GM21515 (cell line): ENCODE data around the gene MTMR4.
"Not testable (repeated sequence)": the region's sequence is repeated elsewhere in the genome, so short reads cannot be mapped to it uniquely, and the experiment has no call there.

Experiments
- ATAC-seq: cut with Tn5 transposase; IDR thresholded peaks from one replicate; pipeline ENCODE4 v1.9.1; 2021; ENCODE audit not compliant: unreplicated experiment

Gene MTMR4

GRCh38 chr17:58493506-58493905, 20.9 kb downstream of the MTMR4 start:
- ATAC-seq = no peak

DNA sequence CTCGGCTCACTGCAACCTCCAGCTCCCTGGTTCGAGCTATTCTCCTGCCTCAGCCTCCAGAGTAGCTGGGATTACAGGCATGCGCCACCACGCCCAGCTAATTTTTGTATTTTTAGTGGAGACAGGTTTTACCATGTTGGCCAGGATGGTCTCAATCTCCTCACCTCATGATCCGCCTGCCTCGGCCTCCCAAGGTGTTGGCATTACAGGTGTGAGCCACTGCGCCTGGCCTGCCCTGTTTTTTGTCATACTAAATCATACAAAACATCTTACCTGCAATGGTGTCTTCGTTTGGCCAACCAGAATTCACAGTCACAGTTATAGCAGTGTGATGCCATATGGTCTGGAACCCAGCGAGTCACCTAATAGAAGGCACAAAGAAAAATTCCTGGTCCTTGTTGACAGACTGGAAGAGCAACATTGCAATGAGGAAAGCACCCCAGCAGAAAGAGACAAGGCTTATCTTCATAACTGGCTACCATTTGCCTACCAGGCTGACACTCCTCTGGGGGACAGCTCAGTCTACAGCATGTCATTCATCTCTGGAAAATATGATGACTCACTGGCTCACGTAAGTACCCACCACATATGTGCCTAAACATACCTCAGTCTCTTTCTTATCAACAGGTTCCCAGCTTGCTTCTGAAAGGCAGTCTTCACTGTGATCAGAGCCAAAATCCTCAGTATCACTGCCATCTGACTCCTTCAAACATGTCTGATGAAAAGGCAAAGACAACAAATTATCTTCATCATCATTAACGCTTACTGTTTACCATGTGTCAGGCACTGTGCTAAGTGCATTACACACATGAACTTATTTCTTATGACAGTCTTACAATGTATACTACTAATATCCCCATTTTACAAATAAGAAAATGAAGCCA, 22.0 kb downstream of the MTMR4 start:
- ATAC-seq = no peak

DNA sequence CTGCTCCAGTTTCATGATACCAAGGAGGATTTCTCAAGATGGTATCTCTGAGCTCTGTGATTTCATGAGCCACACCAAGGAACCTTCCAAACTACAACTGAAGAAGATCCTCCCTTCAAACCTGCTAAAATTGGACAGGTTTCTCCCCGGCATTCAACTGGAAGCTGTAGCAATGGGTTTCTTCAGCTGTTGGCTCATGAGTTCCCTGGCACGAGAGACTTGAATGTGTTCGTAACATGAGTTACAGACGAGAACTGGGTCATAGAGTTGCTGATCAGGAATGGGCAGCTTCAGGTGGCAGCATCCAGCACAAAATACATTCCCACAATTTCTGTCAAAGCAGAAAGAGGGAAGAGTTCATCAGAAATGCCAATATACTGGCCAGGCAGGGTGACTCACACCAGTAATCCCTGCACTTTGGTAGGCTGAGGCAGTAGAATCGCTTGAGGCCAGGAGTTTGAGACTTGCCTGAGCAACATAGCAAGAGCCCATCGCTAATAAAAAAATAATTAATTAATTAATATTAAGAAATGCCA, 22.9 kb downstream of the MTMR4 start:
- ATAC-seq = no peak

DNA sequence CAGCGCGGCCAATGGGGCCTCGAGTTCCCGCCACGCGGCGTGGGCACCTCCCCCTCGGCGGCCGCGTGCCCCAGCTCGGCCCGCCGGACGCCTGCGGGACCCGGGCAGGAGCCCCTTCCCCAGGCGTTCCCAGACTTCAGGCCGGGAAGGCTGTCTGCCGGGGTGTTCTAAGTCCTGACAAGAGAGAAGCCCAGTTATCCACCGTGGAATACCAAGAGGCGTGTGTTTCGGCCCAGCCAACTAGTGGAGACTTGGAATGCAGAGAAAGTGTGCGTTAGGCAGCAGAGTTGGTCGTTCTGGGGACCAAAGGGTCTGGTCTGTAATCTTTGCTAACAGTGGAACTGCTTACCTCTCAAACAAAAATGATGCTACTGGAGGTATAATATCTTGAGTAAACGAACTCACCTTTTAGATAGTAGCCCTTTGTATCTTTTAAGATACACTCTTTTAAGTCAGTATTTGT, 26.0 kb downstream of the MTMR4 start:
- ATAC-seq = no peak

DNA sequence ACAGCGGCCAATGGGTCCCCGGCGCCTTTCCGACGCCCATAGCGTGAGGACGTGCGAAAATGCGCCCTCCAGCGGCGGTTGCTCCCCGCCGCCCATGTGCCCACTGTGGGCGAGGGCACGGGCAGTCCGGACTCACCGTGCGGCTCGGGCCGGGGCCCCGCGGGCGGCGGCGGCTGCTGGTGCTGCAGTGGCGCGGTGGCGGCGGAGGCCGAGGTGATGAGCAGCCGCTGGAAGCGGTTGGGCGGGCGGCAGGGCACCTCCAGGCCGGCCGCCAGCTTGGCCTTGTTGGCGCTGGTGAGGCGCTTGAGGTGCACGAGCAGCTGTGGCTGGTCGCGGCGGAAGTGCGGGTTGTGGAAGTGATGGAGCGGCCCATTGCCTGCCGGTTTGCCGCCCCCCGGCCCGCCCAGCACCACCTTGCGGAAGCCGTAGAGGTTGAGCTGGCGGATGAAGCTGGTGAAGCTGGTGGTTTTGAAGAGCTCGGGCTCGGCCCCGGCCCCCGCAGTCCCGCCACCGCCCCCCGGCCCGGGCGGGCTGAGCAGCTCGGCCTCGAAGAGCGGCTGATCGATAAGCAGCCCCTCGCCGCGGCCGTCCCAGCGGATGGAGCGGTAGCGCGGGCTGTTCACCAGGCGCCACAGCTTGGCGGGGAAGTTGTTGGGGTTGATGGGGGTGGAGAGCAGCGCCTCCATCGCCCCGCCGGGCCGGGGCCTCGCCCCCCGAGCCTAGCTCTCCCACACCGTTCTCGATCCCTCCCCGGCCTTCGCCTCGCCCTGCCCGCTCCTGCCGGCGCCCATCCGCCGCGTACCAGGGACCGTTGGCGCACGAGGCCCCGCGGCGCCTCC, 26.6 kb downstream of the MTMR4 start, which contains the start of gene HSF5:
TSS of gene HSF5 (minus strand) at position 820 of the 839 bp plus-strand sequence. CDS start at position 686, 134 bp downstream.
- ATAC-seq = no peak

- no peak for ATAC-seq
These were observed 29.8 kb downstream of the MTMR4 start for GRCh38 chr17:58484600-58484999.

GRCh38 chr17:58481798-58482197, 32.6 kb downstream of the MTMR4 start:
- ATAC-seq = not testable (repeated sequence)

DNA sequence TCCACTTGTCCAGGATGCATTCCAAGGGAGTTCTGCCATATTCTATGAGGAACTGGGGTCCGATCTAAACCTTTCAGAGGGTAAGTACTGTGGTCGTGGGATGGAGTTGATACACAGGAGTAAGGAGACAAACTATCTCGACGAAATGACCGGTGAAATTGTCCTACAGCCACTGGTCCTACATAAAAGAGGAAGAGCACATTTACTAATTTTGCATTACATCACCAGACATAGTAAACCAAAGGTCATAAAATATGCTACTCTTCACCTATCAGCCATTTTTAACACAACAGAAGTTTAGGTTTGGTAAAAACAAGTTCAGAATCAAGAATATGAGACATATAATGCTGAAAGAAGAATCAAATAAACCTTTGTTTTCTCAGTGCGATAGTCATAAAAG, 34.3 kb downstream of the MTMR4 start:
- no peak for ATAC-seq

DNA sequence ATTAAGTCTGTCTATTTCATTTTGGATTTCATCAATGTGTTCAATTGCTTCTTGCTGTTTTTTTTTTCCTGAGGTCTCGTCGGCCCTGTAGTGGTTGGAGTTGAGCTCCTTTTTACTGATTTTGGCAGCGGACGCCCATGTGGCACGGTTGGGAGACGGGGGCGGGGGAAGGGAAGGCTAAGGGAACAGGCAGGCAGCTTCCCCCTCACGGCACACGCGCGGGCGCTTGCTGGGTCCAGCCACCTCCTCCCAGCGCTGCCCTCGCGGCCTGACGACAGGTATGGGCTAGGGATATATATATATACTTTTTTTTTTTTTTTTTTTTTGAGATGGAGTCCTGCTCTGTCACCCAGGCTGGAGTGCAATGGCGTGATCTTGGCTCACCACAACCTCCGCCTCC, 37.6 kb downstream of the MTMR4 start:
- ATAC-seq = no peak

DNA sequence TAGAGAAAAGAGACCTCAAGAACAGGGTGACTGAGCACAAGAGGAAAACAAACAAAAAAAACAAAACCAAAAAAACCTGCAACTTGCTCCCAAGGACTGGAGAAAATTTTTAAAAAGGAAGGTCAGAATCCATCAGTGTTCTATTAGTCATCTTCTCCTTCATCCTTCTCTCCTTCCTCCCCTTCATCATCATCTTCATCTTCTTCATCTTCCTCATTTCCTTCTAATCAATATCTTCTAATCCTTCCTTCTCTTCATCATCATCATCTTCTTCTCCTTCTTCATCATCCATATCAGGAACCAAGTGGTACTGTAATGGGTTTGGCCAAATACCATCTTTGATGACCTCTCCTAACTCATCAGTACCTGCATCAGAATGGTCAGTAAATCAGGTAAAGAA, 38.5 kb downstream of the MTMR4 start:
- ATAC-seq = no peak

DNA sequence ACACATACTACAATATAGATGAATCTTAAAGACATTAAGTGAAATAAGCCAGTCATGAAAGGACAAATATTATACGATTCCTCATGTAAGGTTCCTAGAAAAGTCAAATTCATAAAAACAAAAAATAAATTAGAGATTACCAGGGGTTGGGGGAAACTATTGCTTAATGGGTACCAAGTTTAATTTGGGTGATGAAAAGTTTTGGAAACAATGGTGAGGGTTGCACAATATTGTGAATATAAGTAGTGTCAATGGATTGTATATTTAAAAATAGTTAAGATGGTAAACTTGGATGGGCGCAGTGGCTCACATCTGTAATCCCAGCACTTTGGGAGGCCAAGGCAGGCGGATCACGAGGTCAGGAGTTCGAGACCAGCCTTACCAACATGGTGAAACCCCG, 44.1 kb downstream of the MTMR4 start:
- no peak for ATAC-seq

DNA sequence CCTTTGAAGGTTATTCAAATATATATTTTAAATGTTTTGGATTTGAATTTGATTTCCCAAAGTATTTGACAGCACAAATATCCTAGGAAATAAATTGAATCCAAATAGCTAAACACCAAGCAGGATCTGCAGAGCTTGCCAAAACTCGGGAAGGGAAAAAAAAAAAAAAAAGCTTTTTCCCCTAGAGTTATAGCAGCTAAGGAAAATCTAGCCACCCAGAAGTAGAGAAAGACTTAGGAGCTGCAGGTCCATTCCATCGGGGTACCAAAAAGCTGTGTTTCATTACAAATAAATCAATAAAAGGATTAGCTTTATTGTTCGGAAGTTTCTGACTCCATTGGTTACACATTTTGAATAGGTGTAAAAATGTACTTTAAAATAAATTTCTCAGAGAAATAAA, 45.5 kb downstream of the MTMR4 start:
- no peak for ATAC-seq

DNA sequence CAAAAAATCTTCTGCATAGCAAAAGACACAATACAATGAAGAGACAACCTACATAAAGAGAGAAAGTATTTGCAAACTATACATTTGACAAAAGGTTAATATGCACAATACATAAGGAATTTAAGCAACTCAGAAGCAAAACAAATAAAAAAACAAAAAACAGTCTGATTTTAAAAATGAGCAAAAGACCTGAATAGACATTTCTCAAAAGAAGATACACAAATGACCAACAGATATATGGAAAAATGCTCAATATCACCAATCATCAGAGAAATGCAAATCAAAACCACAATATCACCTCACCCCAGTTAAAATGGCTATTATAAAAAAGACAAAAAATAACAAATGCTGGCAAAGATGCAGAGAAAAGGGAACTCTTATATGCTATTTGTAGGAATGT, 58.9 kb downstream of the MTMR4 start:
- no peak for ATAC-seq

- ATAC-seq = no peak
These were observed 61.7 kb downstream of the MTMR4 start for GRCh38 chr17:58452738-58453137.

GRCh38 chr17:58447039-58447975, 67.1 kb downstream of the MTMR4 start:
- ATAC-seq = no peak

GRCh38 chr17:58446086-58446485, 68.4 kb downstream of the MTMR4 start:
- no peak for ATAC-seq
